Nasal cavity respiratory epithelium epithelial cell of viscerocranial mucosa (primary cell): ENCODE measurements around the gene ADAM11. TPM values are rescaled to one million over a fixed set of nuclear protein-coding genes. Genes with fewer than 3 reads are reported as not detected.

ENCODE experiments used
- total RNA-seq: library from RNA; depleted of rRNA; stranded (reverse); fragments of >200 nt; gene quantifications from 2 replicates; pipeline ENCODE4 v1.2.3, GENCODE V29; 2014

Gene ADAM11
- under 0.01 TPM in 2 replicates for total RNA-seq

GRCh38 chr17:44758414-44759085, at the start of gene ADAM11:
Gene ADAM11, plus strand, starts transcription at chr17:44758988. Its CDS starts 212 bp downstream, at chr17:44759200.

GRCh38 chr17:44829523-44830358, 71.0 kb downstream of the ADAM11 start, which contains the start of gene GJC1:
Gene GJC1, minus strand, starts transcription at chr17:44830287. Its CDS starts 24,470 bp downstream, at chr17:44805817.

Other genes with a start within 250 kb of the ADAM11 start
- gene FZD2, start 201.5 kb upstream of the ADAM11 start, total RNA-seq = 0.34 and 0.64 TPM in 2 replicates
- gene MEIOC, start 102.5 kb upstream of the ADAM11 start, total RNA-seq = under 0.01 TPM in 1 of 2 replicates, not detected in the other
- gene CCDC43, start 69.2 kb upstream of the ADAM11 start, total RNA-seq = 41.2 and 47.8 TPM in 2 replicates
- gene DBF4B, start 50.3 kb upstream of the ADAM11 start, total RNA-seq = 0.34 and 1.4 TPM in 2 replicates
- 1.5 and 6.5 TPM in 2 replicates for gene GJC1, start 71.3 kb downstream of the ADAM11 start, total RNA-seq
- gene HIGD1B, start 88.9 kb downstream of the ADAM11 start, total RNA-seq = not detected in 2 replicates
- gene EFTUD2, start 140.5 kb downstream of the ADAM11 start, total RNA-seq = 91.2 and 160 TPM in 2 replicates
- under 0.01 TPM in 1 of 2 replicates, not detected in the other for gene GFAP, start 156.5 kb downstream of the ADAM11 start, total RNA-seq
- under 0.01 TPM in 1 of 2 replicates, not detected in the other for gene KIF18B, start 188.8 kb downstream of the ADAM11 start, total RNA-seq
- under 0.01 and 0.07 TPM in 2 replicates for gene C1QL1, start 209.3 kb downstream of the ADAM11 start, total RNA-seq